Activated T-helper 17 cell treated with anti-CD3 and anti-CD28 coated beads, Interleukin-2, amount 50 U/mL, for 72 hours (primary cell): ENCODE data around the gene PIK3C3. TPM values are rescaled to one million over a fixed set of nuclear protein-coding genes. Genes with fewer than 3 reads are reported as not detected.

Experiments
- ATAC-seq: fragments of 150-1000 bp; cut with Tn5 transposase; replicated peaks from 2 replicates; pipeline ENCODE4 v1.10.0; 2021; ENCODE audit warnings: mild to moderate bottlenecking, moderate library complexity
- H3K27ac Mint-ChIP-seq: one replicate; pipeline ENCODE4 v1.8.0; 2022; ENCODE audit warnings: mixed read lengths
- H3K27me3 Mint-ChIP-seq: one replicate; pipeline ENCODE4 v1.8.0; 2022; ENCODE audit warnings: mixed read lengths
- H3K36me3 Mint-ChIP-seq: one replicate; pipeline ENCODE4 v1.8.0; 2022; ENCODE audit warnings: low read depth, mild to moderate bottlenecking, mixed read lengths
- H3K4me1 Mint-ChIP-seq: one replicate; pipeline ENCODE4 v1.8.0; 2022; ENCODE audit warnings: mixed read lengths
- H3K4me3 Mint-ChIP-seq: one replicate; pipeline ENCODE4 v1.8.0; 2022; ENCODE audit warnings: mild to moderate bottlenecking, mixed read lengths
- H3K9me3 Mint-ChIP-seq: one replicate; pipeline ENCODE4 v1.8.0; 2022; ENCODE audit warnings: mixed read lengths
- total RNA-seq, 2 donors: library from RNA; stranded (reverse); gene quantifications; one replicate each; pipeline ENCODE4 v1.2.3, GENCODE V29; 2022

Gene PIK3C3
- total RNA-seq, 2 donors from 2014 or later: 53.7 to 106 TPM

DNA sequence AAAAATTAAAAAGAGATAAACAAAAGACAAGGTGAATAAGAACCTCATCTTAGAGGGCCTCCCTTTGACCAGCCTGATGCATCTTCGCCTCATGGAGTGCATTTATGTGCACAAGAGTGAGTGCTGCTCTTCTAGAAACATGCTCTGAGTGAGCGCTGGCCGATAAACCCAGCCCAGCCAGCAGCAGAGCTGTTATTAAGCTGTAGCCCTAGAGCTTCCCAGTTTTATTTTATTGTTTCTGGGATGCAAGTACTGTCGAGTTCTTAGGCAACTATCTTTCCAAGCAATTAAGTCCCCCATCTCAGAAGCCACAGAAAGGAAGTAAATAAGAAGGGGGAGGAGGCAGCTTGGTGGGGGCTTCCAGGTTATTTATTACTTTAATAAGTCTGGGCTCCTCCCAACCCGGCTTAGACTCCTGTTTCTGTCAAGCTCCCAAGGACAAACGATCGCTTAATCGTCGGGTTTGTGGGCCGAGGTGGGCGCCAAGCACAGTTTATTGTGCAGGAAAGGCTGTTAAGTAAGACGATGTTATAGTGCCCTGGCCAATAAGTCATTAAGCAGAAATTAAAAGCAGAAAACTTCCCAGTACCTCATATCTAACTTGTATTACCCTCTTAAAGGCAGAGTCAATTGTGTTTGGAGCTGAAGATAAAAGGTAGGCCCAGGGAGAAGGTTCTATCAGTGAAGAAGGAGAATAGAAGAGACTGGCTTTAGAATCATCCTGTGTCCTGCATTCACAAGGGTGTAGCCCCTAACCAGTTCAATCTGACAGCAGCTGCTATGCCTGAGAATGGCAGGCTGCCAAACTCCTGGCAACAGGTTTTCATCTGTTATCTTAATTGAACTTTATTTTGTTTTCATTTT lies 176.3 kb downstream of the PIK3C3 start:
- Mint-ChIP-seq H3K4me1 (no peaks in the 10 kb centered on the region), H3K4me3 (no peak overlapping the region), H3K27ac (no peak overlapping the region), H3K36me3 (no peaks in the 10 kb centered on the region), H3K9me3 (no peaks in the 10 kb centered on the region), H3K27me3 (no peaks in the 10 kb centered on the region)
- no peak for ATAC-seq

DNA sequence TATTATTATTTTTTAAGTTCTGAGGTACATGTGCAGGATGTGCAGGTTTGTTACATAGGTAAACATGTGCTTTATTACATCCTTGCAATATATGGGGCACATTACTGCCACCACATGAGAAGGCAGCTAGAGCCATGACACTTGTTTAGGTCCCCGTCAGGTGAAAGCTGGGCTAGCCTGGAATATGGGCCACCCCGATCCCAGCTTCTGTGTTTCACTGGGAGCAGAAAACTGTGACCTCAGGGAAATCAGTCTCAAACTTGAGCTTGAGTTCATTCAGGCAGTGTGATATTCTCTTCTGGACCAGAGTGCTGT lies 176.9 kb downstream of the PIK3C3 start:
- H3K9me3 Mint-ChIP-seq: no peaks in the 10 kb centered on the region
- no peak overlapping the region for H3K4me3 Mint-ChIP-seq
- no peaks in the 10 kb centered on the region for H3K4me1 Mint-ChIP-seq
- H3K27ac Mint-ChIP-seq: no peak overlapping the region
- no peaks in the 10 kb centered on the region for H3K36me3 Mint-ChIP-seq
- no peaks in the 10 kb centered on the region for H3K27me3 Mint-ChIP-seq
- ATAC-seq: no peak
